ENCODE measurements around the gene CUZD1. TPM values are rescaled to one million over a fixed set of nuclear protein-coding genes. Genes with fewer than 3 reads are reported as not detected.

CUZD1 gene
- total and polyA plus RNA-seq, 2 of the 13 experiments (the other 11 are each of a cell fraction or from before 2014, with no cell fraction given) = 0.22 to 0.29 TPM

GRCh38 chr10:122856902-122857301 is 11.2 kb upstream of the CUZD1 start:
- in situ Hi-C loops (cut with HindIII; ENCODE audit: extremely low pct_ligation_motif_present, low pct_unique_long_range_greater_than_20kb) = no loop called here
- POLR2A ChIA-PET = no interaction called here

More at GRCh38 chr10:122856902-122857301, 11.2 kb upstream of the CUZD1 start:
- intact Hi-C loops (cut with micrococcal nuclease; ENCODE audit: unreplicated experiment) = no loop called here
- H2AFZ ChIP-seq (ENCODE audit: low read length) = no peak overlapping the region
- WGBS (ENCODE audit: low lambda C conversion rate) = 43% methylated on average over 1 of the region's 1 CpG
- BruUV-seq (replicated peaks) = no TSS peak
- FAIRE-seq (no peak), DNase-seq (ENCODE audit: low spot score) (no peak), ATAC-seq (no peak)
- CTCF ChIA-PET (ENCODE audit: low intra/inter-chr PET ratio, low total read pairs) = no interaction called here
- H3K27ac ChIP-seq (ENCODE audit: extremely low read length, insufficient read depth, low read length) = no peak overlapping the region
- no peak for TF ChIP-seq ZSCAN31 (CRISPR knock-in tag; IDR thresholded peaks at IDR 0.05; ENCODE audit: low read depth)
- no peak for TF ChIP-seq SUZ12 (IDR thresholded peaks at IDR 0.05; ENCODE audit: low read depth, low read length)
- TF ChIP-seq, protein P1, sequence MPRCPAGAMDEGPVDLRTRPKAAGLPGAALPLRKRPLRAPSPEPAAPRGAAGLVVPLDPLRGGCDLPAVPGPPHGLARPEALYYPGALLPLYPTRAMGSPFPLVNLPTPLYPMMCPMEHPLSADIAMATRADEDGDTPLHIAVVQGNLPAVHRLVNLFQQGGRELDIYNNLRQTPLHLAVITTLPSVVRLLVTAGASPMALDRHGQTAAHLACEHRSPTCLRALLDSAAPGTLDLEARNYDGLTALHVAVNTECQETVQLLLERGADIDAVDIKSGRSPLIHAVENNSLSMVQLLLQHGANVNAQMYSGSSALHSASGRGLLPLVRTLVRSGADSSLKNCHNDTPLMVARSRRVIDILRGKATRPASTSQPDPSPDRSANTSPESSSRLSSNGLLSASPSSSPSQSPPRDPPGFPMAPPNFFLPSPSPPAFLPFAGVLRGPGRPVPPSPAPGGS (CRISPR knock-in tag; IDR thresholded peaks at IDR 0.05) = no peak
- TF ChIP-seq MED1 (CRISPR knock-in tag; IDR thresholded peaks at IDR 0.05) = no peak
- no peak for TF ChIP-seq TBX3 (IDR thresholded peaks at IDR 0.05; ENCODE audit: borderline replicate concordance)
- no peak for TF ChIP-seq ZNF446 (CRISPR knock-in tag; IDR thresholded peaks at IDR 0.05)
- TF ChIP-seq PTBP1 (IDR thresholded peaks at IDR 0.05; ENCODE audit: low read depth, low read length, poor library complexity, severe bottlenecking) = no peak
- no peak for TF ChIP-seq ZBTB39 (CRISPR knock-in tag; IDR thresholded peaks at IDR 0.05)
- no peak for TF ChIP-seq FOXP1 (IDR thresholded peaks at IDR 0.05)
- TF ChIP-seq FOXP1 (CRISPR knock-in tag; IDR thresholded peaks at IDR 0.05) = no peak
- TF ChIP-seq KDM6A (CRISPR knock-in tag; IDR thresholded peaks at IDR 0.05; ENCODE audit: low read depth) = no peak
- TF ChIP-seq ZNF607 (CRISPR knock-in tag; IDR thresholded peaks at IDR 0.05; ENCODE audit: borderline replicate concordance) = no peak
- no peak for TF ChIP-seq ZNF543 (CRISPR knock-in tag; IDR thresholded peaks at IDR 0.05)
- no peak for TF ChIP-seq CBX2 (IDR thresholded peaks at IDR 0.05; ENCODE audit: low read depth, low read length)
- TF ChIP-seq CBX2 (CRISPR knock-in tag; IDR thresholded peaks at IDR 0.05; ENCODE audit: low read depth) = no peak
- no peak for TF ChIP-seq HMG20A (CRISPR knock-in tag; IDR thresholded peaks at IDR 0.05; ENCODE audit: borderline replicate concordance)
- no peak for TF ChIP-seq ONECUT2 (CRISPR knock-in tag; IDR thresholded peaks at IDR 0.05)
- TF ChIP-seq ERF (CRISPR knock-in tag; IDR thresholded peaks at IDR 0.05) = no peak
- H3K4me2 ChIP-seq (ENCODE audit: low read depth, low read length) = no peak overlapping the region
- H3K4me1 ChIP-seq (ENCODE audit: insufficient read depth, low read length) = no peaks in the 10 kb centered on the region
- H3K79me2 ChIP-seq (ENCODE audit: insufficient read depth, low read length) = peaks cover 2% of the 10 kb centered on the region
- no peaks in the 10 kb centered on the region for H3K9me3 ChIP-seq (ENCODE audit: low read length)
- H4K20me1 ChIP-seq (ENCODE audit: insufficient read depth, low read length) = no peaks in the 10 kb centered on the region
- no peaks in the 10 kb centered on the region for H3K27me3 ChIP-seq (ENCODE audit: control insufficient read depth in 1 of 2, insufficient read depth in 2 of 2, low read length in 2 of 2)
- H3K4me3 ChIP-seq (replicated peaks in 1 of 3; ENCODE audit: insufficient read depth in 1 of 3, low read depth in 2 of 3, low read length in 3 of 3) = no peak overlapping the region
- H3K36me3 ChIP-seq (replicated peaks in 1 of 2; ENCODE audit: control insufficient read depth in 1 of 2, insufficient read depth in 2 of 2, low read length in 2 of 2) = no peaks in the 10 kb centered on the region
- no peak overlapping the region for H3K9ac ChIP-seq (ENCODE audit: insufficient read depth, low read depth, low read length)
